Measurements from ENCODE around the gene TNF. TPM values are rescaled to one million over a fixed set of nuclear protein-coding genes. Genes with fewer than 3 reads are reported as not detected.

The TNF gene
- total RNA-seq, 2 experiments from 2014 or later = 53.4 to 55.0 TPM

GRCh38 chr6:31592396-31592771 lies 17.0 kb downstream of the TNF start:
- H3K4me3 Mint-ChIP-seq = peak overlapping the region; percentile 85
- POLR2A ChIA-PET = interaction anchor here (0.8 to 8.1 kb wide), 11 partner anchors 13 to 235 kb away, joined by 3 to 388 read pairs (median 6); partner anchors contain the start of genes ATP6V1G2, DDX39B, HSPA1A and HSPA1B
- no peaks in the 10 kb centered on the region for H3K27me3 Mint-ChIP-seq (ENCODE audit: low read depth)
- ATAC-seq (peak; percentile 39), DNase-seq (no peak)
- CTCF ChIA-PET = interaction anchor here (0.8 to 18.5 kb wide), 10 partner anchors 11 to 221 kb away, joined by 3 to 928 read pairs (median 8); partner anchors contain the start of genes AIF1, ATP6V1G2, BAG6 and DDX39B
- H3K4me1 Mint-ChIP-seq (ENCODE audit: low read depth) = peaks cover 82% of the 10 kb centered on the region
- H3K27ac Mint-ChIP-seq = peak overlapping the region; percentile 95
- peaks cover 43% of the 10 kb centered on the region for H3K36me3 Mint-ChIP-seq (ENCODE audit: low read depth)
- no peaks in the 10 kb centered on the region for H3K9me3 Mint-ChIP-seq (ENCODE audit: insufficient read depth)

GRCh38 chr6:31597006-31597405 lies 21.6 kb downstream of the TNF start:
- Mint-ChIP-seq H3K4me1 (ENCODE audit: low read depth) (peaks cover 59% of the 10 kb centered on the region), H3K27me3 (ENCODE audit: low read depth) (no peaks in the 10 kb centered on the region), H3K9me3 (ENCODE audit: insufficient read depth) (no peaks in the 10 kb centered on the region), H3K36me3 (ENCODE audit: low read depth) (peaks cover 6% of the 10 kb centered on the region), H3K4me3 (no peak overlapping the region), H3K27ac (peak overlapping the region; percentile 43)
- peak; percentile 68 for ATAC-seq
- DNase-seq = peak; percentile 68
- ChIA-PET CTCF (interaction anchor here (1.2 to 18.5 kb wide), 9 partner anchors 15 to 104 kb away, joined by 3 to 928 read pairs (median 73); partner anchors contain the start of genes AIF1, ATP6V1G2, DDX39B and LST1), POLR2A (interaction anchor here (0.7 to 8.1 kb wide), 11 partner anchors 10 to 102 kb away, joined by 3 to 388 read pairs (median 6); partner anchors contain the start of genes ATP6V1G2, BAG6, DDX39B and LST1)

- POLR2A ChIA-PET = no interaction called here
- no peak for ATAC-seq
These were observed 32.0 kb downstream of the TNF start for GRCh38 chr6:31607317-31607716.

GRCh38 chr6:31609519-31610406 lies 34.4 kb downstream of the TNF start:
- POLR2A ChIA-PET = interaction anchor here (0.6 to 0.7 kb wide), 2 partner anchors 12 to 69 kb away, joined by 3 read pairs; no protein-coding TSS in a partner anchor
- Mint-ChIP-seq H3K4me3 (no peak overlapping the region), H3K9me3 (ENCODE audit: insufficient read depth) (no peaks in the 10 kb centered on the region)

More at GRCh38 chr6:31607317-31607716, 32.0 kb downstream of the TNF start:
- peaks cover 5% of the 10 kb centered on the region for H3K4me1 Mint-ChIP-seq (ENCODE audit: low read depth)
- H3K27ac Mint-ChIP-seq = peak overlapping the region; percentile 64
- H3K27me3 Mint-ChIP-seq (ENCODE audit: low read depth) = peaks cover 6% of the 10 kb centered on the region
- DNase-seq = no peak
- no peaks in the 10 kb centered on the region for H3K36me3 Mint-ChIP-seq (ENCODE audit: low read depth)
- CTCF ChIA-PET = interaction anchor here (1.2 to 1.5 kb wide), 2 partner anchors 9 to 56 kb away, joined by 4 read pairs; no protein-coding TSS in a partner anchor
- H3K9me3 Mint-ChIP-seq (ENCODE audit: insufficient read depth) = no peaks in the 10 kb centered on the region
- H3K4me3 Mint-ChIP-seq = no peak overlapping the region

GRCh38 chr6:31610968-31611367 lies 35.6 kb downstream of the TNF start:
- CTCF ChIA-PET = interaction anchor here (0.6 to 12.5 kb wide), 3 partner anchors 15 to 60 kb away, joined by 3 to 130 read pairs (median 17); partner anchors contain the start of gene NCR3
- peaks cover 27% of the 10 kb centered on the region for H3K4me1 Mint-ChIP-seq (ENCODE audit: low read depth)
- DNase-seq (no peak), ATAC-seq (no peak)
- no peaks in the 10 kb centered on the region for H3K9me3 Mint-ChIP-seq (ENCODE audit: insufficient read depth)
- POLR2A ChIA-PET = interaction anchor here (0.6 to 0.7 kb wide), 3 partner anchors 54 to 320 kb away, joined by 3 to 4 read pairs (median 3); partner anchors contain the start of gene GPANK1
- H3K27me3 Mint-ChIP-seq (ENCODE audit: low read depth) = no peaks in the 10 kb centered on the region
- H3K27ac Mint-ChIP-seq = no peak overlapping the region
- H3K4me3 Mint-ChIP-seq = no peak overlapping the region
- peaks cover 2% of the 10 kb centered on the region for H3K36me3 Mint-ChIP-seq (ENCODE audit: low read depth)

More at GRCh38 chr6:31609519-31610406, 34.4 kb downstream of the TNF start:
- H3K36me3 Mint-ChIP-seq (ENCODE audit: low read depth) = no peaks in the 10 kb centered on the region
- no peak overlapping the region for H3K27ac Mint-ChIP-seq
- no peaks in the 10 kb centered on the region for H3K27me3 Mint-ChIP-seq (ENCODE audit: low read depth)
- no peak for DNase-seq
- H3K4me1 Mint-ChIP-seq (ENCODE audit: low read depth) = peaks cover 15% of the 10 kb centered on the region
- CTCF ChIA-PET = interaction anchor here (0.7 to 12.5 kb wide), 8 partner anchors 13 to 64 kb away, joined by 3 to 130 read pairs (median 4); partner anchors contain the start of genes ATP6V1G2, LST1, LTB and NCR3
- no peak for ATAC-seq

GRCh38 chr6:31614075-31614619 lies 38.8 kb downstream of the TNF start:
- DNase-seq = no peak
- POLR2A ChIA-PET = interaction anchor here (0.6 to 0.7 kb wide), 2 partner anchors 40 to 73 kb away, joined by 3 to 5 read pairs; no protein-coding TSS in a partner anchor
- CTCF ChIA-PET = interaction anchor here (1.0 to 12.5 kb wide), 3 partner anchors 18 to 63 kb away, joined by 3 to 130 read pairs (median 5); partner anchors contain the start of gene NCR3
- H3K4me3 Mint-ChIP-seq = peak overlapping the region; percentile 29
- H3K9me3 Mint-ChIP-seq (ENCODE audit: insufficient read depth) = no peaks in the 10 kb centered on the region
- H3K4me1 Mint-ChIP-seq (ENCODE audit: low read depth) = peaks cover 42% of the 10 kb centered on the region
- no peaks in the 10 kb centered on the region for H3K27me3 Mint-ChIP-seq (ENCODE audit: low read depth)
- no peak for ATAC-seq
- peaks cover 21% of the 10 kb centered on the region for H3K36me3 Mint-ChIP-seq (ENCODE audit: low read depth)
- peak overlapping the region; percentile 34 for H3K27ac Mint-ChIP-seq

- peaks cover 25% of the 10 kb centered on the region for H3K36me3 Mint-ChIP-seq (ENCODE audit: low read depth)
- POLR2A ChIA-PET = interaction anchor here (0.6 to 2.8 kb wide), 7 partner anchors 16 to 74 kb away, joined by 3 to 17 read pairs (median 3); partner anchors contain the start of genes ATP6V1G2, CSNK2B, DDX39B and GPANK1
These were observed 39.6 kb downstream of the TNF start, which contains the start of gene AIF1 for GRCh38 chr6:31614684-31615578. AIF1 (plus strand) TSS chr6:31615234; CDS start chr6:31615330, 96 bp downstream.

GRCh38 chr6:31615748-31616147 lies 40.4 kb downstream of the TNF start:
- peak overlapping the region; percentile 96 for H3K27ac Mint-ChIP-seq
- H3K27me3 Mint-ChIP-seq (ENCODE audit: low read depth) = no peaks in the 10 kb centered on the region
- no peaks in the 10 kb centered on the region for H3K9me3 Mint-ChIP-seq (ENCODE audit: insufficient read depth)
- ATAC-seq (no peak), DNase-seq (peak; percentile 59)
- POLR2A ChIA-PET = interaction anchor here (0.6 to 2.8 kb wide), 6 partner anchors 17 to 74 kb away, joined by 3 to 17 read pairs (median 3); partner anchors contain the start of genes ATP6V1G2, CSNK2B, DDX39B and GPANK1
- peaks cover 45% of the 10 kb centered on the region for H3K4me1 Mint-ChIP-seq (ENCODE audit: low read depth)
- peaks cover 25% of the 10 kb centered on the region for H3K36me3 Mint-ChIP-seq (ENCODE audit: low read depth)
- CTCF ChIA-PET = interaction anchor here (1.0 to 12.5 kb wide), 8 partner anchors 20 to 123 kb away, joined by 4 to 130 read pairs (median 8); partner anchors contain the start of genes ATP6V1G2, DDX39B and NCR3
- peak overlapping the region; percentile 94 for H3K4me3 Mint-ChIP-seq

More at GRCh38 chr6:31614684-31615578, 39.6 kb downstream of the TNF start, which contains the start of gene AIF1:
- Mint-ChIP-seq H3K4me3 (peak within 1 kb of the TSS; percentile 94), H3K9me3 (ENCODE audit: insufficient read depth) (no peaks in the 10 kb centered on the region), H3K4me1 (ENCODE audit: low read depth) (peaks cover 45% of the 10 kb centered on the region), H3K27me3 (ENCODE audit: low read depth) (no peaks in the 10 kb centered on the region), H3K27ac (peak within 1 kb of the TSS; percentile 96)
- CTCF ChIA-PET = interaction anchor here (1.0 to 12.5 kb wide), 7 partner anchors 19 to 122 kb away, joined by 4 to 130 read pairs (median 10); partner anchors contain the start of genes DDX39B and NCR3
- DNase-seq (no peak), ATAC-seq (no peak)

GRCh38 chr6:31617010-31617409 lies 41.6 kb downstream of the TNF start:
- Mint-ChIP-seq H3K27ac (peak overlapping the region; percentile 96), H3K4me1 (ENCODE audit: low read depth) (peaks cover 50% of the 10 kb centered on the region), H3K36me3 (ENCODE audit: low read depth) (peaks cover 35% of the 10 kb centered on the region), H3K27me3 (ENCODE audit: low read depth) (no peaks in the 10 kb centered on the region), H3K4me3 (peak overlapping the region; percentile 94), H3K9me3 (ENCODE audit: insufficient read depth) (no peaks in the 10 kb centered on the region)
- ChIA-PET POLR2A (interaction anchor here (0.6 to 2.8 kb wide), 4 partner anchors 34 to 120 kb away, joined by 3 to 17 read pairs (median 8); partner anchors contain the start of genes CSNK2B, DDX39B and GPANK1), CTCF (interaction anchor here (0.7 to 12.5 kb wide), 9 partner anchors 21 to 158 kb away, joined by 3 to 130 read pairs (median 4); partner anchors contain the start of genes ATP6V1G2, DDX39B and NCR3)
- DNase-seq (no peak), ATAC-seq (no peak)
